NOMO-1 (cell line): Measurements from ENCODE around the gene GPI.
"Not testable (repeated sequence)": the region's sequence is repeated elsewhere in the genome, so short reads cannot be mapped to it uniquely, and the experiment has no call there.

Experiments used
- DNase-seq, 2 experiments: peaks; one replicate each; lab custom pipeline; 2025; ENCODE audit not compliant: unreplicated experiment in 2 of 2; lab: John Stamatoyannopoulos, UW

Gene GPI

GRCh38 chr19:34366738-34367623, 2.0 kb downstream of the GPI start:
- peak; percentile 72 to 81 for DNase-seq

GRCh38 chr19:34367624-34367957, 2.6 kb downstream of the GPI start:
- DNase-seq, result no peak

GRCh38 chr19:34368338-34368737, 3.3 kb downstream of the GPI start:
- no peak for DNase-seq

- not testable (repeated sequence) for DNase-seq
Measured at GRCh38 chr19:34369166-34369565, 4.2 kb downstream of the GPI start.

GRCh38 chr19:34370117-34370516, 5.1 kb downstream of the GPI start:
- no peak for DNase-seq

- DNase-seq, result no peak
Measured at GRCh38 chr19:34370983-34371382, 6.0 kb downstream of the GPI start.

- no peak for DNase-seq
Measured at GRCh38 chr19:34373601-34374288, 8.7 kb downstream of the GPI start.

GRCh38 chr19:34375598-34375997, 10.6 kb downstream of the GPI start:
- DNase-seq, result no peak

GRCh38 chr19:34380639-34381241, 15.7 kb downstream of the GPI start:
- DNase-seq, result no peak

- no peak for DNase-seq
Measured at GRCh38 chr19:34381399-34382251, 16.6 kb downstream of the GPI start.

- no peak for DNase-seq
Measured at GRCh38 chr19:34382471-34382870, 17.5 kb downstream of the GPI start.

GRCh38 chr19:34383599-34383998, 18.6 kb downstream of the GPI start:
- DNase-seq, result no peak

- no peak for DNase-seq
Measured at GRCh38 chr19:34386645-34387445, 21.8 kb downstream of the GPI start.

- no peak for DNase-seq
Measured at GRCh38 chr19:34387446-34387810, 22.4 kb downstream of the GPI start.

GRCh38 chr19:34388745-34389144, 23.7 kb downstream of the GPI start:
- not testable (repeated sequence) for DNase-seq

- no peak for DNase-seq
Measured at GRCh38 chr19:34391813-34392212, 26.8 kb downstream of the GPI start.

- DNase-seq, result no peak
Measured at GRCh38 chr19:34393031-34393430, 28.0 kb downstream of the GPI start.

GRCh38 chr19:34393629-34394028, 28.6 kb downstream of the GPI start:
- DNase-seq, result no peak

- DNase-seq, result no peak
Measured at GRCh38 chr19:34397853-34398252, 32.9 kb downstream of the GPI start.

- DNase-seq, result no peak
Measured at GRCh38 chr19:34399886-34400285, 34.9 kb downstream of the GPI start.
